Immature natural killer cell (primary cell): ENCODE measurements around the gene NOS3. TPM values are rescaled to one million over a fixed set of nuclear protein-coding genes. Genes with fewer than 3 reads are reported as not detected.
"Not testable (repeated sequence)": the region's sequence is repeated elsewhere in the genome, so short reads cannot be mapped to it uniquely, and the experiment has no call there.

Experiments used
- DNase-seq, 3 donors: peaks; one replicate each; pipeline ENCODE4 v3.0.0; 2022; ENCODE audit warnings: mixed read lengths in 1 of 3
- H3K27ac Mint-ChIP-seq, 6 donors: one replicate each; pipeline ENCODE4 v1.8.0; 2020; ENCODE audit warnings: mixed read lengths in 6 of 6, mild to moderate bottlenecking in 5 of 6, inconsistent platforms in 4 of 6, moderate library complexity in 3 of 6
- H3K27me3 Mint-ChIP-seq, 3 donors: one replicate each; pipeline ENCODE4 v1.8.0; 2020 to 2021; ENCODE audit warnings: low read depth in 3 of 3, mild to moderate bottlenecking in 3 of 3, mixed read lengths in 3 of 3, moderate library complexity in 3 of 3, inconsistent platforms in 1 of 3
- H3K36me3 Mint-ChIP-seq, 3 donors: one replicate each; pipeline ENCODE4 v1.8.0; 2020; ENCODE audit warnings: mixed read lengths in 3 of 3, inconsistent platforms in 2 of 3, mild to moderate bottlenecking in 2 of 3
- H3K4me1 Mint-ChIP-seq, 2 donors: one replicate each; pipeline ENCODE4 v1.8.0; 2020; ENCODE audit warnings: inconsistent platforms in 2 of 2, mild to moderate bottlenecking in 2 of 2, mixed read lengths in 2 of 2, moderate library complexity in 1 of 2
- H3K4me3 Mint-ChIP-seq, 5 donors: one replicate each; pipeline ENCODE4 v1.8.0; 2020; ENCODE audit warnings: mild to moderate bottlenecking in 5 of 5, mixed read lengths in 5 of 5, inconsistent platforms in 3 of 5, moderate library complexity in 3 of 5
- H3K9me3 Mint-ChIP-seq, 6 donors: one replicate each; pipeline ENCODE4 v1.8.0; 2020; ENCODE audit warnings: mild to moderate bottlenecking in 6 of 6, mixed read lengths in 6 of 6, inconsistent platforms in 4 of 6, moderate library complexity in 3 of 6
- polyA plus RNA-seq, 3 donors: library from polyadenylated mRNA; unstranded; fragments of 300-500 nt; fragmentation: Illumina TruSeq; gene quantifications; one replicate each; pipeline ENCODE4 v1.2.3, GENCODE V29; 2021

Gene NOS3
- polyA plus RNA-seq, 3 donors from 2014 or later, result 0.21 to 4.9 (median 2.4) TPM

DNA sequence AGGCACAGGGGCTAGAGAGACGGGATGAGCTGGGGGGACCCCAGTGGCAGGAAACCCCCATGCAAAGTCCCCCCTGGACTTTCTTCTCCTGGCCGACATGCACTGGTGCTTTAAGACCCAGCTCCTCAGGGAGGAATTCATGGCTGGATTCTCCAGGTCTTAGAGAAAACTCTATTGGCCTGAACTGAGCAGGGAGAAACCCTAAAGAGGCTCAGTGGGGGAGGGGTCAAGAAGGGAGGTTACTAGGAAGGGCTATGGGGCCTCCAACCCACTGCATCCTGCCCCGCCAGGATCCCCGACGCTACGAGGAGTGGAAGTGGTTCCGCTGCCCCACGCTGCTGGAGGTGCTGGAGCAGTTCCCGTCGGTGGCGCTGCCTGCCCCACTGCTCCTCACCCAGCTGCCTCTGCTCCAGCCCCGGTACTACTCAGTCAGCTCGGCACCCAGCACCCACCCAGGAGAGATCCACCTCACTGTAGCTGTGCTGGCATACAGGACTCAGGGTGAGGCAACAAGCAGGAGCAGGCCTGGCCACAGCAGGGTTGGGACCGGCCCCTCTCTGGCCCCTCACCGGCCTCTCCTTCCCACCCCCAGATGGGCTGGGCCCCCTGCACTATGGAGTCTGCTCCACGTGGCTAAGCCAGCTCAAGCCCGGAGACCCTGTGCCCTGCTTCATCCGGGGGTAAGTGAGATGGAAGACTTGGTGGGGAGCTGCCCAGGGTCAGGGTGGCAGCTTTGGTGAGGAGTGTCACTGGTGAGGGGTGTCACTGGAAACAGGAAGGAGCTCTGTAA is 19.7 kb downstream of the NOS3 start:
- no peaks in the 10 kb centered on the region for H3K36me3 Mint-ChIP-seq
- peak; percentile 76 to 79 (median 76) for DNase-seq
- H3K4me1 Mint-ChIP-seq, result peaks cover 77 to 84% of the 10 kb centered on the region in 2 donors
- peak overlapping the region; percentile 70 to 82 (median 79) for H3K4me3 Mint-ChIP-seq
- H3K9me3 Mint-ChIP-seq, result peaks cover 0 to 2% (median 0%) of the 10 kb centered on the region in 6 donors
- H3K27ac Mint-ChIP-seq, result peak overlapping the region; percentile 93 to 98 (median 96)
- peaks cover 18 to 34% (median 27%) of the 10 kb centered on the region in 3 donors for H3K27me3 Mint-ChIP-seq

DNA sequence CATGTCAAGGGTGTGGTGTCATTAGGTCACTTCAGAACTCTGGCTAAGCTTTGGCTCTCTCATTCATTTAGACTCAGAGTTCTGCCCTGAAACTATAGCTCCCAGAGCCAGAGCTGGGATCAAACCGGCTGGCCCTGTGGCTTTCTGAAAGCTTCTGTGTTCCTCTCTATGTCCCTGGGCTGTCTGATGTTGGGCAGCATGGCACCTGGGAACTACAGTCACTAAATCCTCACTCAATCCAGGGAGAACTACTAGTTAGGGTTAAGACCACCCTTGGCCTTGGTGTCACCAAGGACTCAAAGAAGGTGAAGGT is 20.2 kb downstream of the NOS3 start:
- DNase-seq, result no peak
- peak overlapping the region; percentile 70 to 82 (median 79) for H3K4me3 Mint-ChIP-seq
- H3K9me3 Mint-ChIP-seq, result peaks cover 0 to 2% (median 0%) of the 10 kb centered on the region in 6 donors
- H3K36me3 Mint-ChIP-seq, result no peaks in the 10 kb centered on the region
- peaks cover 18 to 36% (median 28%) of the 10 kb centered on the region in 3 donors for H3K27me3 Mint-ChIP-seq
- H3K27ac Mint-ChIP-seq, result peak overlapping the region; percentile 93 to 98 (median 96)
- H3K4me1 Mint-ChIP-seq, result peaks cover 78 to 82% of the 10 kb centered on the region in 2 donors

DNA sequence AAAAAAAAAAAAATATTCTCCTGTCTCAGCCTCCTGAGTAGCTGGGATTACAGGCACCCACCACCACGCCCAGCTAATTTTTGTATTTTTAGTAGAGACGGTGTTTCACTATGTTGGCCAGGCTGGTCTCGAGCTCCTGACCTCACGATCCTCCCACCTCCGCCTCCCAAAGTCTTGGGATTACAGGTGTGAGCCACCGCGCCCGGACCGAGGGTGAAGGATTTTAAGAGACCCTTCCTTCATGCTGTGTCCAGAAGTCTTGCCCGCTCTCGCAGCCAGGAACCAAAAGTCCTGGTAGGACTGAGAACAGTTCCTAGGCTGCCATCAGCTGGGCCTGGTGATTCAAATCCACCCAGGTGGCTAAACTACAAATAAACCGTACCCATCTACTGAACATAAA is 20.8 kb downstream of the NOS3 start:
- not testable (repeated sequence) for H3K36me3 Mint-ChIP-seq, H3K9me3 Mint-ChIP-seq, DNase-seq
- peaks cover 22 to 36% (median 30%) of the 10 kb centered on the region in 3 donors for H3K27me3 Mint-ChIP-seq
- peak overlapping the region; percentile 72 to 98 (median 95) for H3K27ac Mint-ChIP-seq
- peaks cover 73 to 80% of the 10 kb centered on the region in 2 donors for H3K4me1 Mint-ChIP-seq
- peak overlapping the region; percentile 43 to 75 (median 57) for H3K4me3 Mint-ChIP-seq

DNA sequence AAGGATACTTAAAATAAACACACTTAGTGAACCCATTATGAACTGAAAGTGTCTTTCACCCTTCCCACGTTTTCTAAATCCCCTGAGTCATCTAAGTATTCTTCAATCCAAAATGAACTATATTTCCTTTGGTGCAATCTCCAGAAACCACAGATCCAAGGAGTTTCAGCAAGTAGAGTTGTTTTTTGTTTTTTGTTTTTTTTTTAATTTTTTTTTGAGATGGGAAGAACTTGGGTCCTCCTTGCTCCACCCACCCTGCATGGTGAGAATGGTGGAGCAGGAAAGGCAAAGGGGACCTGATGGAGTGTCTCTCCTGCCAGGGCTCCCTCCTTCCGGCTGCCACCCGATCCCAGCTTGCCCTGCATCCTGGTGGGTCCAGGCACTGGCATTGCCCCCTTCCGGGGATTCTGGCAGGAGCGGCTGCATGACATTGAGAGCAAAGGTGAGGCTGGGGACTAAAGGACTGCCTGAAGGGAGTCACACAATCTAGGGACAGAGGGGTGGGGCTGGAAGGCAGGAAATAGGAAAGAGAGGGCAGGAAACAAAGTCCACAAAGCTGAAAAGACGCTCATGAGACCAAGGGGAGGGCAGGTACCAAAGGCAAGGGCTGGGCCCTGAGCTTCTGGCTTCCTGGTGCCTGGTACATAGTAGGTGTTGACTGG is 21.3 kb downstream of the NOS3 start:
- Mint-ChIP-seq H3K4me1 (peaks cover 71 to 76% of the 10 kb centered on the region in 2 donors), H3K27ac (peak overlapping the region; percentile 72 to 98 (median 95)), H3K27me3 (peaks cover 22 to 36% (median 30%) of the 10 kb centered on the region in 3 donors), H3K36me3 (no peaks in the 10 kb centered on the region), H3K9me3 (peaks cover 0 to 2% (median 0%) of the 10 kb centered on the region in 6 donors), H3K4me3 (peak overlapping the region; percentile 43 to 76 (median 68))
- no peak for DNase-seq

DNA sequence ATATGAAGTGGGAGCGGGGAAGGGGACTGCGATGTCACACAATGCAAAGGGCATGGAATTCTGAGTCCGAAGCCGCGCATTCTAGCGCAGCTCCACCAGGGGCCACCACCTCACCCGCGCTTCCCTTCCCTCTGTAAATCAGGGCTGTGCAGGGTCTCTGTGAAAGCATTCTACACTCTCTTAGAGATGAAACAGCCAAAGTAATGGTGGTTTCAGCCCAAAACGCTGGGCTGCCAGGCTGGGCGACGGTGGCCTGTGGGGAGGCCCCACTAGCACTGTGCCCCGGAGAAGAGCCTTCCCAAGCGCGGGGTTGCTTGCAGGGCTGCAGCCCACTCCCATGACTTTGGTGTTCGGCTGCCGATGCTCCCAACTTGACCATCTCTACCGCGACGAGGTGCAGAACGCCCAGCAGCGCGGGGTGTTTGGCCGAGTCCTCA is 22.1 kb downstream of the NOS3 start:
- H3K27ac Mint-ChIP-seq, result peak overlapping the region; percentile 72 to 98 (median 95)
- peak in 1 of 3 donors; percentile 39 for DNase-seq
- peaks cover 24 to 36% (median 32%) of the 10 kb centered on the region in 3 donors for H3K27me3 Mint-ChIP-seq
- H3K9me3 Mint-ChIP-seq, result peaks cover 0 to 2% (median 0%) of the 10 kb centered on the region in 6 donors
- no peaks in the 10 kb centered on the region for H3K36me3 Mint-ChIP-seq
- peaks cover 71 to 76% of the 10 kb centered on the region in 2 donors for H3K4me1 Mint-ChIP-seq
- H3K4me3 Mint-ChIP-seq, result peak overlapping the region; percentile 58 to 88 (median 68)

DNA sequence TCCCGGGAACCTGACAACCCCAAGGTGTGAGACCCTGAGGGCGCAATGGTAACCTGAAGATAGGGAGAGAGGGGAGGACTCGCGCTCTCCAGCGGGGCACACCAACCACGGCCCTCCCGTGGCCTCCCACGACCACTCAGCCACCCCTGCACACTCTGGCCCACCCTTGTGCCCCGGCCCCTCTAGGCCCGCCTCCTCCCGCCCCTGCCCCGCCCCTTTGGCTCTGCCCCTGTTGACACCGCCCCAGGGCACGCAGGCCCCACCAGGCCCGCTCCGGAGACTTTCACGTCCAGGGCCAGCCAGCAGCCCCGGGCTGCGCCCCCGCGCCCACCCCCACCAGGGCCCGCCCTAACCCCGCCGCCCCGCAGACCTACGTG is 22.5 kb downstream of the NOS3 start:
- H3K4me1 Mint-ChIP-seq, result peaks cover 71 to 76% of the 10 kb centered on the region in 2 donors
- DNase-seq, result no peak
- H3K27ac Mint-ChIP-seq, result peak overlapping the region in 5 of 6 donors; percentile 93 to 99 (median 96)
- H3K9me3 Mint-ChIP-seq, result peaks cover 0 to 2% (median 0%) of the 10 kb centered on the region in 6 donors
- H3K4me3 Mint-ChIP-seq, result peak overlapping the region in 4 of 5 donors; percentile 86 to 92 (median 89)
- no peaks in the 10 kb centered on the region for H3K36me3 Mint-ChIP-seq
- peaks cover 24 to 38% (median 33%) of the 10 kb centered on the region in 3 donors for H3K27me3 Mint-ChIP-seq

DNA sequence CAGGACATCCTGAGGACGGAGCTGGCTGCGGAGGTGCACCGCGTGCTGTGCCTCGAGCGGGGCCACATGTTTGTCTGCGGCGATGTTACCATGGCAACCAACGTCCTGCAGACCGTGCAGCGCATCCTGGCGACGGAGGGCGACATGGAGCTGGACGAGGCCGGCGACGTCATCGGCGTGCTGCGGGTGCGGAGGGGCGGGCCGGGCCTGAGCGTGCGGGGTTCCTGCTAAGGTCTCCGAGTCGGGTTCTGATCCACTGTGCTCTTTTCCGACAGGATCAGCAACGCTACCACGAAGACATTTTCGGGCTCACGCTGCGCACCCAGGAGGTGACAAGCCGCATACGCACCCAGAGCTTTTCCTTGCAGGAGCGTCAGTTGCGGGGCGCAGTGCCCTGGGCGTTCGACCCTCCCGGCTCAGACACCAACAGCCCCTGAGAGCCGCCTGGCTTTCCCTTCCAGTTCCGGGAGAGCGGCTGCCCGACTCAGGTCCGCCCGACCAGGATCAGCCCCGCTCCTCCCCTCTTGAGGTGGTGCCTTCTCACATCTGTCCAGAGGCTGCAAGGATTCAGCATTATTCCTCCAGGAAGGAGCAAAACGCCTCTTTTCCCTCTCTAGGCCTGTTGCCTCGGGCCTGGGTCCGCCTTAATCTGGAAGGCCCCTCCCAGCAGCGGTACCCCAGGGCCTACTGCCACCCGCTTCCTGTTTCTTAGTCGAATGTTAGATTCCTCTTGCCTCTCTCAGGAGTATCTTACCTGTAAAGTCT is 23.1 kb downstream of the NOS3 start:
- Mint-ChIP-seq H3K4me3 (peak overlapping the region; percentile 86 to 92 (median 88)), H3K4me1 (peaks cover 71 to 74% of the 10 kb centered on the region in 2 donors), H3K27ac (peak overlapping the region; percentile 64 to 99 (median 96)), H3K27me3 (peaks cover 24 to 39% (median 33%) of the 10 kb centered on the region in 3 donors), H3K9me3 (peaks cover 0 to 2% (median 0%) of the 10 kb centered on the region in 6 donors), H3K36me3 (no peaks in the 10 kb centered on the region)
- DNase-seq, result peak; percentile 94 to 96 (median 94)

DNA sequence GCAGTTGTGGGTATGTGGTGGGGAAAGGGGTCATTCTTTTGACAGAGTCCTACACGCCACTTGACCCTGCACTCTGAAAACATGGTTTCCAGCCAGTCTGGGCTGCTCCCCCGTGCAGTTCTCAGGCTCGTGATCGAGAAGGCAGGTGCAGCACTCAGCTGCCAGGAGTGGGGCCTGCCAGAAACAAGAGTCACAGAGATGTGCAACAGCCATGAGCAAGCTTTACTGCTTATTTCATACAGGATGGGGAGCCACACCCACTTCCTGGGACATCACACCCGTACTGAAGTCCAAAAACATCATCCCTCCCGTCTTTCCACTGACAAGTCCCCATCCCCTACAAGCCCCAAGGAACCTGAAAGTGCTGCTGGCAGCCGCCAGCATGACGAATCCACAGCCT is 24.1 kb downstream of the NOS3 start:
- peaks cover 30 to 43% (median 36%) of the 10 kb centered on the region in 3 donors for H3K27me3 Mint-ChIP-seq

DNA sequence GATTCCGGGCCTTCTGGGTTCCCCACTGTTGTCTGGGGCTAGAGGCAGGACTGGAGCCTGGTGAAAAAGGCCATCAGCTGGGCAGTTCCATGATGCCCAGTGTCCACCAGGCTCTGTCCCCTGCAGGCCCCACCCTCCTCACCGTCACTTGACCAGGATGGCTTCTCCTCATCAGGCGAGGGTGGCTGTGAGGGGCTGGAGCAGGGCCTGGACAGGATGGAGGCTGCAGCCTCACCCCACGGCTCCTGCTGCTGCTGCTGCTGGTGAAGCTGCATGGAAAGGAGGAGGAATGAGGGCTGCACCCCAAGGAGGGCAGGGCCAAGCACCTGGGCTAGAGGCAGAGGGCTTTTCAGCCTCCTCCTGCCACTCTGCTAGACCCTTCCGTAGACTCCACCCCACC is 25.1 kb downstream of the NOS3 start:
- H3K27ac Mint-ChIP-seq, result peak overlapping the region in 4 of 6 donors; percentile 63 to 99 (median 84)
- H3K36me3 Mint-ChIP-seq, result no peaks in the 10 kb centered on the region
- no peak for DNase-seq
- peaks cover 30 to 42% (median 33%) of the 10 kb centered on the region in 3 donors for H3K27me3 Mint-ChIP-seq
- H3K4me3 Mint-ChIP-seq, result no peak overlapping the region
- peaks cover 62 to 69% of the 10 kb centered on the region in 2 donors for H3K4me1 Mint-ChIP-seq
- H3K9me3 Mint-ChIP-seq, result peaks cover 0 to 2% (median 0%) of the 10 kb centered on the region in 6 donors

More for the DNA sequence above, 24.1 kb downstream of the NOS3 start:
- Mint-ChIP-seq H3K4me1 (peaks cover 72 to 79% of the 10 kb centered on the region in 2 donors), H3K9me3 (peaks cover 0 to 2% (median 0%) of the 10 kb centered on the region in 6 donors), H3K36me3 (no peaks in the 10 kb centered on the region), H3K4me3 (peak overlapping the region; percentile 62 to 92 (median 86)), H3K27ac (peak overlapping the region in 5 of 6 donors; percentile 77 to 99 (median 96))
- DNase-seq, result no peak

DNA sequence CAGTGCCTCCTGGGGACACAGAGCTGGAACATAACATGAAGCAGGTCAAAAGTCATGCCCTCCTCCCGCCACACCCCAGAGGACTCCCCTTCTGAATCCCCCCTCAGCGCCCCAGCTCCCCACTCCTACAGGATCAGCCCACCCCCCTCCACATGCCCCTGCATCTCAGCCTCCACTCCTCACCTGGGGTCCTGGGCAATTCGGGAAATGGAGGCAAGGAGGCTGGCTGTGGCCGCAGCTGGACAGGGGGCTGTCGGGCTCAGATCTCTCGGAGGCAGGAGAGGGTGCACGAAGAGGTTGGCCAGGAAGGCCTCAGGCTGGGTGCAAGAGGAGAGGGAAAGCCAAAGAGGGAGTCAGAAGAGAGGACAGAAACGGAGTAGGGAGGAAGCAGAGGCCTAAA is 25.7 kb downstream of the NOS3 start:
- Mint-ChIP-seq H3K27ac (peak overlapping the region in 4 of 6 donors; percentile 63 to 96 (median 76)), H3K27me3 (peaks cover 30 to 39% (median 33%) of the 10 kb centered on the region in 3 donors), H3K4me3 (no peak overlapping the region), H3K36me3 (no peaks in the 10 kb centered on the region), H3K4me1 (peaks cover 58 to 64% of the 10 kb centered on the region in 2 donors), H3K9me3 (peaks cover 0 to 2% (median 0%) of the 10 kb centered on the region in 6 donors)
- no peak for DNase-seq

DNA sequence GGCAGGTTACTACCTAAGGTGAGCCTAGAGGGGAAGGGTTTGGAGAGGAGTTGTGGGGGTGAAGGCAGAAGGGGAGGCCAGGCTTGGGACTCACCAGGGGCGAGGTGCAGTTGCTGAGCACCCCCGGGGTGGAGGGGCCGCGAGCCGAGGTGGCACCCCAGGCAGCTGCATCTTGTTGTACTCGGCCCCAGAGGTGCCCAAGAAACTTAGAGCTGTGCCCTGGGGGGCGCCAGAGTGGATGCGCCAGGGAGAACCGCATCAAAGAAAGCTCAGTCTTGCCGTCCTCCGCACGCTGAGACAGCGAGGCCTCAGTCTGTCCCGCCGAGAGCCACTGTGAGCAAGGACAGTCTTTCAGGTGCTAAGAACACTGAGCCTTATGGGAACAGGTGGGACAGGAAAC is 26.1 kb downstream of the NOS3 start:
- Mint-ChIP-seq H3K4me3 (peak overlapping the region in 1 of 5 donors; percentile 84), H3K27ac (peak overlapping the region in 5 of 6 donors; percentile 11 to 96 (median 53)), H3K4me1 (peaks cover 54 to 60% of the 10 kb centered on the region in 2 donors), H3K27me3 (peaks cover 30 to 38% (median 34%) of the 10 kb centered on the region in 3 donors), H3K9me3 (peaks cover 0 to 2% (median 0%) of the 10 kb centered on the region in 6 donors), H3K36me3 (no peaks in the 10 kb centered on the region)
- DNase-seq, result no peak

DNA sequence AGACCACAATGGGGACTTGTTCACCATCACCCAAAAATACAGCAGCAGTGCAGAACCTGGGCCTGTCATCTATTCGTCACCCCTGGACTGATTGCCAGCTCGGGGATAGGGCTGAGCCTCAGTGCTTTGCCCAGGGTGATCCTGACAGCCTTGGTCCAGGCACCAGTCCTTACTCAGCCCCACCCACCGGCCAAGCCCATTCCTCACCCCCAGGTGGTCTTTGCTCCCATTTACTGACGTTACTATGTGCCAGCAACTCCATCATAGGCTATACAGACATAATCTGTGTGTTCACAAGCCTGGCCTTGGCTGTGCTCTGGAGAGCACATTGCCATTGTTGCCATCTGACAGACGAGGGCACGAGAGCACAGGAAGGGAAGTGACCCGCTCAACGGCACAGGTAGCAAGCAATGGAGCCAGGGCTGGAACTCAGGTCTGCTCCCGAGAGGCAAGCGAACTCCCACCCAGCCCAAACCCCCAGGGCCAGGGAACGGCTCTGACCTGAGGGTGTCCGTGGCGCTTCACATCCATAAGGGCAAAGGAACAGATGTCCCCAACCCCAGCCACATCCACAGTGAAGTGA is 26.6 kb downstream of the NOS3 start:
- Mint-ChIP-seq H3K9me3 (peaks cover 0 to 2% (median 0%) of the 10 kb centered on the region in 6 donors), H3K27ac (peak overlapping the region in 5 of 6 donors; percentile 39 to 86 (median 82)), H3K4me3 (peak overlapping the region; percentile 71 to 85 (median 84)), H3K27me3 (peaks cover 30 to 36% (median 33%) of the 10 kb centered on the region in 3 donors), H3K4me1 (peaks cover 49 to 54% of the 10 kb centered on the region in 2 donors), H3K36me3 (no peaks in the 10 kb centered on the region)
- DNase-seq, result no peak
